Thyroid gland (tissue), 4 donors: Measurements from ENCODE around the gene MLXIPL.

Experiments
- CTCF ChIP-seq, 6 experiments: fragments of 200-600 bp in 3 of 6; fragments of 450-650 bp in 3 of 6; sonication (generic) in 3 of 6; IDR thresholded peaks; one replicate each; pipeline ENCODE4 v1.5.1; 2016 to 2019; ENCODE audit warnings: antibody characterized with exemption in 6 of 6, mild to moderate bottlenecking in 2 of 6, inconsistent platforms in 1 of 6, moderate library complexity in 1 of 6
- POLR2A ChIP-seq, 2 donors: fragments of 450-650 bp; IDR thresholded peaks; one replicate each; pipeline ENCODE4 v1.6.1; 2017; ENCODE audit warnings: antibody characterized with exemption in 2 of 2, mild to moderate bottlenecking in 2 of 2, moderate library complexity in 1 of 2

DNA sequence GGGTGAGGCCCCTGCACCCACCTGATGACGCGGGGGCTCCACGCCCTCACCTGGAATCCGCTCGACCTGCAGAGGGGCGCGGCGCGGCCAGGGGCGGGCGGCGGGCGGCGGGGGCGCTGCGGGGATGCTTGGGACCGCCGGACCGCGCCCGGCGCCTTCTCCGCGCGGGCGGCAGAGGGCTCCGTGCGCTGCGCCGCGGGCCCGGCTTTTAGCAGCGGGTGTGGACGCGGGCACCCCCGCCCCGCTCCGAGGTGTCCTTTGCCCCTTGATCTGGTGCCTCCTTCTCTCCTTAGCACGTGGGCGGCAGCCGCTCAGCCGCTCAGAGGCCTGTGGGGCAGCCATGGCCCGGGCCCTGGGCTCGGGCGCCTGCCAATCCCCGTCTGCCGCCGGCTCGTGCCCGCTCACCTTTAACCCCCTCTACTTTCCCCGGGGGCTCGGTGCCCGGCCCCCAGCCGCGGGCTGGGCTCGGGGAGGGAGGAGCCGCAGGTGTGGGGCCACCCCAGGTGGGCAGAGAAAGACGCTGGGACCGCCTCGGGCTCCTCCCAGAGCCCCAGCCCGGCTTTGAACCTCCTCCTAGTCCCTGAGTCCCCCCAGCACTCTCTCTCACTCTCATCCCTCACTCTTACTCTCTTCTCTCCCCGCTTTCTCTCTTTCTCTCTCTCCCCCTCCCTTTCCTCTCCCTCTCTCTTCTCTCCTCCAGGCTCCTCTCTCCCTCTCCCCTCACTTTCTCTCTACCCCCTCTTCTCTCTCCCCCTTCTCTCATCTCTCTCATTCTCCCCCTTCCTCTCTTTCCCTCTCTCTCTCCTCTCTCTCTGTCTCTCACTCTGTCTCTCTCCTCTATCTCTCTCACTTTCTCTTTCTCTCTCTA is 23.6 kb upstream of the MLXIPL start:
- peak in 1 of 6 experiments; percentile 27 for TF ChIP-seq CTCF (IDR thresholded peaks at IDR 0.05)
- TF ChIP-seq POLR2A (IDR thresholded peaks at IDR 0.05), result no peak
